Body of pancreas (tissue), 4 donors: ENCODE measurements around the gene MTA1. TPM values are rescaled to one million over a fixed set of nuclear protein-coding genes. Genes with fewer than 3 reads are reported as not detected.

Experiments used
- ATAC-seq: fragments of 150-250 bp; one replicate; pipeline ENCODE4 v1.9.1; 2016
- DNase-seq, 4 donors: peaks; one replicate each; pipeline ENCODE4 v3.0.0-alpha.2; 2019
- H3K27ac ChIP-seq, 4 donors: fragments of 200-600 bp; sonication (generic); 1 replicate in 3 of 4; 2 replicates in 1 of 4; pipeline versions ENCODE4 v1.5.1 to v1.6.1; 2016 to 2019; ENCODE audit warnings: mild to moderate bottlenecking in 1 of 4, mixed read lengths in 1 of 4, moderate library complexity in 1 of 4
- H3K27me3 ChIP-seq, 2 donors: fragments of 200-600 bp; sonication (generic); one replicate each; pipeline ENCODE4 v1.6.0; 2016; ENCODE audit warnings: mild to moderate bottlenecking in 1 of 2
- H3K36me3 ChIP-seq, 2 donors: fragments of 200-600 bp; sonication (generic); replicated peaks in 1 of 2; 2 replicates each; pipeline ENCODE4 v1.5.1; 2016; ENCODE audit warnings: low read depth in 2 of 2; ENCODE audit not compliant: insufficient read depth in 1 of 2
- H3K4me1 ChIP-seq: fragments of 200-600 bp; sonication (generic); one replicate; pipeline ENCODE4 v1.6.0; 2016
- H3K4me3 ChIP-seq, 2 donors: fragments of 200-600 bp; sonication (generic); 1 replicate in 1 of 2; 2 replicates in 1 of 2; pipeline ENCODE4 v1.5.1; 2016 to 2019
- H3K9me3 ChIP-seq, 3 donors: fragments of 200-600 bp; sonication (generic); 1 replicate in 2 of 3; 2 replicates in 1 of 3; pipeline ENCODE4 v1.5.1; 2016
- POLR2A ChIP-seq, 3 donors: fragments of 450-650 bp; IDR thresholded peaks; one replicate each; pipeline ENCODE4 v1.6.1; 2016; ENCODE audit warnings: antibody characterized with exemption in 3 of 3, mild to moderate bottlenecking in 2 of 3
- WGBS, 2 donors: methylation state at CpG; one replicate each; pipeline ENCODE4 v1.1.5; 2017; 5-methylcytosine and 5-hydroxymethylcytosine counted together
- intact Hi-C: fragments of 100-400 bp; cut with DNase I; formaldehyde crosslinking; loops from one replicate; pipeline ENCODE4 v1.15.1; 2023
- total RNA-seq, 2 donors: library from RNA; depleted of rRNA; stranded (reverse); fragments of >200 nt; gene quantifications; one replicate each; pipeline ENCODE4 v1.1.0, GENCODE V29; 2016
- TF ChIP-seq, protein P1 (sequence below), 7 experiments: fragments of 450-650 bp in 4 of 7; fragments of 200-600 bp in 3 of 7; sonication (generic) in 3 of 7; IDR thresholded peaks; one replicate each; pipeline ENCODE4 v1.5.1; 2016 to 2019; ENCODE audit warnings: antibody characterized with exemption in 7 of 7

MTA1 gene
- total RNA-seq, 2 donors from 2014 or later, result 69.8 to 92.6 TPM

DNA sequence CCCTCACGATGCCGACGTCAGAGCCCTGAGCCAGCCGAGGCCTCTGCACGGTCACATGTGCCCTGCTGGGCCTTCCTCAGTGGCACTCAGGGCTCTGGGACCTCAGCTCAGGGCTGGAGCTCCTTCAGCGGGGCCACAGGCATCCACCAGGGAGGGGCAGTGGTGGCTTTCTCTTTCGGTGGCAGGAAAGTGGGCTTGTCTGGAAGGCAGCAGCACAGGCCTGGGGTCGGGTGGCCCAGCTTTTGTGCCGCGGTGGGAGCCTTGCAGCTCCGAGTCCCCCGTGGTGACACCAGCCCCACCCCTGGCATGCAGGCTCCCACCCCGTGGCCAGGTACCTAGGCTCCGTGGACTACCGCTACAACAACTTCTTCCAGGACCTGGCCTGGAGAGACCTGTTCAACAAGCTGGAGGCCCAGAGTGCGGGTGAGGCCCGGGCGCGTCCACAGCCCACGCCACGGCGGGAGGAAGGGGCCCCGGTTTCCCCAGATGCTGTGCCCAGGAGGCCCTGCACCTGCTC lies 35.5 kb upstream of the MTA1 start:
- no peak for TF ChIP-seq POLR2A (IDR thresholded peaks at IDR 0.05)
- TF ChIP-seq, protein P1, sequence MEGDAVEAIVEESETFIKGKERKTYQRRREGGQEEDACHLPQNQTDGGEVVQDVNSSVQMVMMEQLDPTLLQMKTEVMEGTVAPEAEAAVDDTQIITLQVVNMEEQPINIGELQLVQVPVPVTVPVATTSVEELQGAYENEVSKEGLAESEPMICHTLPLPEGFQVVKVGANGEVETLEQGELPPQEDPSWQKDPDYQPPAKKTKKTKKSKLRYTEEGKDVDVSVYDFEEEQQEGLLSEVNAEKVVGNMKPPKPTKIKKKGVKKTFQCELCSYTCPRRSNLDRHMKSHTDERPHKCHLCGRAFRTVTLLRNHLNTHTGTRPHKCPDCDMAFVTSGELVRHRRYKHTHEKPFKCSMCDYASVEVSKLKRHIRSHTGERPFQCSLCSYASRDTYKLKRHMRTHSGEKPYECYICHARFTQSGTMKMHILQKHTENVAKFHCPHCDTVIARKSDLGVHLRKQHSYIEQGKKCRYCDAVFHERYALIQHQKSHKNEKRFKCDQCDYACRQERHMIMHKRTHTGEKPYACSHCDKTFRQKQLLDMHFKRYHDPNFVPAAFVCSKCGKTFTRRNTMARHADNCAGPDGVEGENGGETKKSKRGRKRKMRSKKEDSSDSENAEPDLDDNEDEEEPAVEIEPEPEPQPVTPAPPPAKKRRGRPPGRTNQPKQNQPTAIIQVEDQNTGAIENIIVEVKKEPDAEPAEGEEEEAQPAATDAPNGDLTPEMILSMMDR (IDR thresholded peaks at IDR 0.05), result no peak
- no peak for ATAC-seq
- no peak for DNase-seq
- Histone ChIP-seq H3K27ac (no peak overlapping the region), H3K36me3 (peaks cover 0 to 3% of the 10 kb centered on the region in 2 donors), H3K4me3 (no peak overlapping the region), H3K27me3 (no peaks in the 10 kb centered on the region), H3K9me3 (no peaks in the 10 kb centered on the region), H3K4me1 (no peaks in the 10 kb centered on the region)
- intact Hi-C loops, result no loop called here
- WGBS, 2 donors, result 88 to 93% methylated on average over 5 to 23 of the region's 23 CpGs

DNA sequence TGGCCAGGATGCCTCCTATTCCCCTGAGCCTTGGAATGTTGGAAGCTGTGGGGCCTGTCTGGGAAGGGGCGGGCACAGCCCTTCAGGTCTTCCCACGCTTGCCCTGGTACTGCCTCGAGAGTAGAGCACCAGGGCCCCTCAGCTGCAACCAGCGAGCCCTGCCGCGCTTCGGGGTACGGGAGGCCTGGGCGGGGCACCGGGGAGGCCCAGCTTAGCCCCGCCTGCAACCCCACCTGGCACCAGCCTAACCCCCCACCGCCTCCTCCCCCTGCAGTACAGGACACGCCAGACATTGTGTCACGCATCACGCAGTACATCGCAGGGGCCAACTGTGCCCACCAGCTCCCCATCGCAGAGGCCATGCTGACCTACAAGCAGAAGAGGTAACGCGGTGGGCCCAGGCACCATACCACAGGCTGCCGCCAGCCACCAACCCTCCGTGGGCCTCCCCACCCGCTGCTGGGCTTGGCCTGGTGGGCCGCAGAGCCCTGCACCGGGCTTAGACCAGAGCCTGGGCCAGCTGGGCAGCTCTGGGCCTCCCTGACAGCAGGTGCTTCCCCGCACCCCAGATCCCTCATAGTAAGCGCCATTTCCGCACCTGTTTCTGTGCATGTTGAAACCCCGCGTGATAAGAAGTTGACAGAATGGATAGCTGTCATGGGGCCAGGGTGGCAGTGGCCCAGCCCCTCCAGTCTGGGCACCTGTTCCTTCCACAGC lies 34.9 kb upstream of the MTA1 start:
- DNase-seq (no peak), ATAC-seq (no peak)
- TF ChIP-seq POLR2A (IDR thresholded peaks at IDR 0.05), result no peak
- TF ChIP-seq, protein P1 (IDR thresholded peaks at IDR 0.05), result no peak
- peaks cover 6% of the 10 kb centered on the region for H3K4me1 ChIP-seq
- H3K4me3 ChIP-seq, result no peak overlapping the region
- WGBS, 2 donors, result 88 to 93% methylated on average over 5 to 28 of the region's 29 CpGs
- no peaks in the 10 kb centered on the region for H3K27me3 ChIP-seq
- H3K36me3 ChIP-seq, result peaks cover 0 to 3% of the 10 kb centered on the region in 2 donors
- no peaks in the 10 kb centered on the region for H3K9me3 ChIP-seq
- intact Hi-C loops, result no loop called here
- H3K27ac ChIP-seq, result no peak overlapping the region

DNA sequence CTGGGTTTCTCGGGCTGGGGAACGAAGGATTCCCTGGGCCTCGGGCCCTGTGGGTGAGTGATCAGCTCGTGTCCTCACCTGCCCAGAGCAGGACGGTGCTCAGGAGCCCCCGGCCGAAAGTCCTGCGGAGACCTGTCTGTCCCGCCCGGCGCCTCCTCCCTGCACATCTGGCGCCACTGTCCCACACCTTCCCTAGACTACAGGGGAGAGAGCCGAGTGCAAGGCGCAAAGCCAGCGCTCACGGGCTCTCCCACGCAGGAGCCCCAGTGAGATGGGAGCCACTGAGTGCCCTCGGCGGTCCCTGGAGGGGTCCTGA lies 34.3 kb upstream of the MTA1 start:
- Histone ChIP-seq H3K4me3 (no peak overlapping the region), H3K27me3 (no peaks in the 10 kb centered on the region), H3K27ac (no peak overlapping the region), H3K36me3 (peaks cover 0 to 3% of the 10 kb centered on the region in 2 donors), H3K4me1 (peaks cover 11% of the 10 kb centered on the region), H3K9me3 (no peaks in the 10 kb centered on the region)
- 92 to 95% methylated on average over 17 to 18 of the region's 19 CpGs for WGBS, 2 donors
- no peak for ATAC-seq
- TF ChIP-seq POLR2A (IDR thresholded peaks at IDR 0.05), result no peak
- TF ChIP-seq, protein P1 (IDR thresholded peaks at IDR 0.05), result no peak
- no peak for DNase-seq
- intact Hi-C loops, result no loop called here

DNA sequence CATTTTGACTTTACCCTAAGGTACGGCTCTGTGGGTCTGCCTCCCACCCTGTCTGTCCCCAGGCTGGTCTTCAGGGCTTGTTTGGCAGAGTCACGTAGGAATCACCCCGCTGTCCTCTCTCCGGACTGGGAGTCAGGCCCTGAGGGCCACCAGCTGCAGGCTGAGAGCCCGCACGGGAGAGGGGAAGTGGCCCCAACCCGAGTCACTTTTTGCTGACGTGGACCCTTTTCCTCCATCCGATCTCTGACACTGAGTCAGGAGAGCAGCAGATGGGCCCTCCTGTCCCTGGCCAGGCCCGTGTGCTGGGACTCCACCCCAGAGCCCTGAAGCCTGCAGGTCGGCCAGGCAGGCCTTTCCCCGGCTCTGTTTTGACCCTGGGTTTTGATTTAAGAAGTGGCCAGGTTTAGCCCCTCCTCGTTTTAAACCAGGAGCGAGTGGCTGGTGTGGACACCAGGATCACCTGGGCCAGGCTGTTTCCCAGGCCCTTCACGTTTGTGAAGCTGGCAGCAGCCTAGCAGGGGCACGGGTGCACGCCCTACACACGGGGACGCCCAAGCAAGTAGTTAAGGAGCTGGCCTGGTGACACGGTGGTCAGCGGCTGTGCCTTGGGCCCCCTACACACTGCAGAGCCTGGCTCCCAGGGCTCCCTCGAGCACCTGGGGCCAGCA lies 33.8 kb upstream of the MTA1 start:
- no peak overlapping the region for H3K27ac ChIP-seq
- intact Hi-C loops, result no loop called here
- H3K4me1 ChIP-seq, result peaks cover 16% of the 10 kb centered on the region
- peaks cover 0 to 3% of the 10 kb centered on the region in 2 donors for H3K36me3 ChIP-seq
- H3K9me3 ChIP-seq, result no peaks in the 10 kb centered on the region
- 89 to 93% methylated on average over 16 to 19 of the region's 22 CpGs for WGBS, 2 donors
- TF ChIP-seq, protein P1 (IDR thresholded peaks at IDR 0.05), result no peak
- no peak for TF ChIP-seq POLR2A (IDR thresholded peaks at IDR 0.05)
- H3K27me3 ChIP-seq, result no peaks in the 10 kb centered on the region
- no peak overlapping the region for H3K4me3 ChIP-seq
- DNase-seq (peak in 1 of 4 donors; percentile 29), ATAC-seq (no peak)
